HepG2 (cell line): Measurements from ENCODE around the gene RASGRF1. TPM values are rescaled to one million over a fixed set of nuclear protein-coding genes. Genes with fewer than 3 reads are reported as not detected.

ENCODE experiments used
- GPN1 ChIP-seq: sonication (generic); formaldehyde crosslinking; IDR thresholded peaks from 2 replicates; pipeline ENCODE4 v1.5.1; 2020; ENCODE audit warnings: missing genetic modification reagents, borderline replicate concordance
- KLF6 ChIP-seq: IDR thresholded peaks from 2 replicates; pipeline ENCODE4 v1.8.0; 2016; ENCODE audit warnings: missing biosample characterization, missing genetic modification reagents
- MEIS2 ChIP-seq: sonication (generic); formaldehyde crosslinking; IDR thresholded peaks from 2 replicates; pipeline ENCODE4 v1.9.0; 2021; ENCODE audit warnings: mild to moderate bottlenecking, missing genetic modification reagents
- THAP11 ChIP-seq: IDR thresholded peaks from 2 replicates; pipeline ENCODE4 v1.6.1; 2016; ENCODE audit warnings: missing biosample characterization, missing genetic modification reagents
- ZFP41 ChIP-seq: sonication (generic); formaldehyde crosslinking; IDR thresholded peaks from 2 replicates; pipeline ENCODE4 v1.4.0; 2020; ENCODE audit warnings: mild to moderate bottlenecking, missing genetic modification reagents, borderline replicate concordance
- ZKSCAN8 ChIP-seq: IDR thresholded peaks from 2 replicates; pipeline ENCODE4 v1.6.1; 2016; ENCODE audit warnings: borderline replicate concordance, missing genetic modification reagents, missing compliant biosample characterization
- ZNF124 ChIP-seq: sonication (generic); formaldehyde crosslinking; IDR thresholded peaks from 2 replicates; pipeline ENCODE4 v1.4.0; 2020; ENCODE audit warnings: missing genetic modification reagents
- ZNF136 ChIP-seq: sonication (generic); formaldehyde crosslinking; IDR thresholded peaks from 2 replicates; pipeline ENCODE4 v1.8.1; 2022; ENCODE audit warnings: low read depth, mild to moderate bottlenecking, moderate library complexity, missing genetic modification reagents
- ZNF143 ChIP-seq: sonication (generic); formaldehyde crosslinking; IDR thresholded peaks from 2 replicates; pipeline ENCODE4 v1.4.0; 2020; ENCODE audit warnings: missing genetic modification reagents
- ZNF205 ChIP-seq: IDR thresholded peaks from 2 replicates; pipeline ENCODE4 v1.6.1; 2018; ENCODE audit warnings: missing biosample characterization, missing genetic modification reagents
- ZNF382 ChIP-seq: sonication (generic); formaldehyde crosslinking; IDR thresholded peaks from 2 replicates; pipeline ENCODE4 v1.5.0; 2020; ENCODE audit warnings: missing genetic modification reagents, mild to moderate bottlenecking, borderline replicate concordance
- ZNF619 ChIP-seq: sonication (generic); formaldehyde crosslinking; IDR thresholded peaks from 2 replicates; pipeline ENCODE4 v1.4.0; 2020; ENCODE audit warnings: mild to moderate bottlenecking, missing genetic modification reagents
- ZNF629 ChIP-seq: sonication (generic); formaldehyde crosslinking; conservative IDR thresholded peaks from 2 replicates; pipeline ENCODE4 v1.5.0; 2020; ENCODE audit warnings: missing genetic modification reagents
- polyA plus RNA-seq, 8 experiments: library from polyadenylated mRNA; depleted of rRNA in 3 of 8; stranded (reverse) in 7 of 8; unstranded in 1 of 8; fragments of >200 nt; fragmentation: Illumina TruSeq in 4 of 8; extraction: Trizol in 4 of 8; gene quantifications; 2 replicates each; pipeline versions ENCODE4 v1.2.1 to v1.2.3, GENCODE V29; 2011 to 2016; ENCODE audit warnings: low read depth in 4 of 8, missing spikeins in 1 of 8, mixed read lengths in 1 of 8; ENCODE audit not compliant: insufficient read depth in 1 of 8
- total RNA-seq, 5 experiments: library from RNA; depleted of rRNA; stranded (reverse); fragments of >200 nt; fragmentation: Illumina TruSeq; extraction: Trizol; gene quantifications; 2 replicates each; pipeline ENCODE4 v1.2.3, GENCODE V29; 2016; ENCODE audit warnings: low read depth in 1 of 5
- TF ChIP-seq, protein P1 (sequence below): sonication (generic); formaldehyde crosslinking; IDR thresholded peaks from 2 replicates; pipeline ENCODE4 v1.4.0; 2020; ENCODE audit warnings: missing genetic modification reagents
- TF ChIP-seq, protein P2 (sequence below): sonication (generic); formaldehyde crosslinking; IDR thresholded peaks from 2 replicates; pipeline ENCODE4 v1.5.0; 2020; ENCODE audit warnings: mild to moderate bottlenecking, missing genetic modification reagents
- TF ChIP-seq, protein P3 (sequence below): conservative IDR thresholded peaks from 2 replicates; pipeline ENCODE4 v1.6.1; 2018; ENCODE audit warnings: missing genetic modification reagents
- TF ChIP-seq, protein P4 (sequence below): sonication (generic); formaldehyde crosslinking; IDR thresholded peaks from 2 replicates; pipeline ENCODE4 v1.4.0; 2020; ENCODE audit warnings: missing genetic modification reagents, borderline replicate concordance
- TF ChIP-seq, protein P5 (sequence below): IDR thresholded peaks from 2 replicates; pipeline ENCODE4 v1.6.1; 2016; ENCODE audit warnings: low read depth, borderline replicate concordance

RASGRF1 gene
- total and polyA plus RNA-seq, 2 of the 13 experiments (the other 11 are each of a cell fraction or from before 2014, with no cell fraction given), result 0.55 to 3.0 TPM

DNA sequence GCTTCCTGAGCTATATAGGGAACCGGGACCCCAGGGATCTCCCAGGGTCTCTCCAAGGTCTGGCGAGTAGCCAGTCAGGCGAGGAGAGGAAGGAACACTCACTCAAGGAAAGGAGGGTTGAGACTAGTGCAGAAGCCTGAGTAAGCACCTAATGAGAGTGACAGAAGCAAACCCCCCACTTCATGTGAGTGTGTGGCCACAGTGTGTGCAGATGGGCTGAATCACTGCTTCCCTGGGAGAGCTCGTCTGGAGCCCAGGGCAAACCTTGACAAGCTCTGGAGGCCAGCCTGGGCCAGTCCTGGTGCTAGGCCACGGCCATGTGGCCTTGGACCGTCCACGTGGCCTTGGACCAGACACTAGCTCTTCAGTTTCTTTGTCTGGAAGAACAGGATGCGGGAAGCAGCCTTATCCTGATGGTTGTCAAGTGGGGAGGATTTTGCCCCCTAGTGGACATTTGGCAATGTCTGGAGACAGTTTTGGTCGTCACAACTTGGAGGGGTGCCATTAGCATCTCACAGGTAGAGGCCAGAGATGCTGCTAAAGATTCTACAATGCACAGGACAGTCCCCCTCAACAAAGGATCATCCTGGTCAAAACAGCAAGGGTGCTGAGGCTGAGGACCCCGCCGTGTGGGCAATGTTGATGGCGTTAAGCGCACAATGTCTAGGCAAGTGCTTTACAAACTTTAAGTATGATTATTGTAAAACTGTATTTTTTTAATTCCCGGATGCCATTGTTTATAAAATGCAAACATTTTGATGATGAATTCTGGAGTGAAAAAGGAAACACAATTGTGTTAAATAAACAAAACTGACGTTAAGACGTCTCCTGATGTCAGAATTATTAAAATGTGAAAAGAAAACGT, 110.9 kb downstream of the RASGRF1 start (continued):
- TF ChIP-seq, protein P1, sequence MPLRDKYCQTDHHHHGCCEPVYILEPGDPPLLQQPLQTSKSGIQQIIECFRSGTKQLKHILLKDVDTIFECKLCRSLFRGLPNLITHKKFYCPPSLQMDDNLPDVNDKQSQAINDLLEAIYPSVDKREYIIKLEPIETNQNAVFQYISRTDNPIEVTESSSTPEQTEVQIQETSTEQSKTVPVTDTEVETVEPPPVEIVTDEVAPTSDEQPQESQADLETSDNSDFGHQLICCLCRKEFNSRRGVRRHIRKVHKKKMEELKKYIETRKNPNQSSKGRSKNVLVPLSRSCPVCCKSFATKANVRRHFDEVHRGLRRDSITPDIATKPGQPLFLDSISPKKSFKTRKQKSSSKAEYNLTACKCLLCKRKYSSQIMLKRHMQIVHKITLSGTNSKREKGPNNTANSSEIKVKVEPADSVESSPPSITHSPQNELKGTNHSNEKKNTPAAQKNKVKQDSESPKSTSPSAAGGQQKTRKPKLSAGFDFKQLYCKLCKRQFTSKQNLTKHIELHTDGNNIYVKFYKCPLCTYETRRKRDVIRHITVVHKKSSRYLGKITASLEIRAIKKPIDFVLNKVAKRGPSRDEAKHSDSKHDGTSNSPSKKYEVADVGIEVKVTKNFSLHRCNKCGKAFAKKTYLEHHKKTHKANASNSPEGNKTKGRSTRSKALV (CRISPR knock-in tag), result 0 out of 2 replicates have a peak, but pooled peaks have one; percentile 36
- TF ChIP-seq GPN1 (no peak), ZNF136 (CRISPR knock-in tag) (0 out of 2 replicates have a peak, but pooled peaks have one; percentile 48), ZNF382 (CRISPR knock-in tag) (no peak), ZFP41 (CRISPR knock-in tag) (peak; percentile 90; the same call in 1 of the 2 replicates), ZNF143 (CRISPR knock-in tag) (0 out of 2 replicates have a peak, but pooled peaks have one; percentile 33), ZNF124 (peak; percentile 46; the same call in 1 of the 2 replicates), ZNF205 (CRISPR knock-in tag) (0 out of 2 replicates have a peak, but pooled peaks have one; percentile 32), ZNF629 (peak; percentile 27; the same call in 1 of the 2 replicates), MEIS2 (CRISPR knock-in tag) (peak; percentile 77; the same call in 1 of the 2 replicates), KLF6 (CRISPR knock-in tag) (peak; percentile 96), ZNF619 (CRISPR knock-in tag) (0 out of 2 replicates have a peak, but pooled peaks have one; percentile 64), ZKSCAN8 (CRISPR knock-in tag) (no peak), THAP11 (peak; percentile 79)
- TF ChIP-seq, protein P2, sequence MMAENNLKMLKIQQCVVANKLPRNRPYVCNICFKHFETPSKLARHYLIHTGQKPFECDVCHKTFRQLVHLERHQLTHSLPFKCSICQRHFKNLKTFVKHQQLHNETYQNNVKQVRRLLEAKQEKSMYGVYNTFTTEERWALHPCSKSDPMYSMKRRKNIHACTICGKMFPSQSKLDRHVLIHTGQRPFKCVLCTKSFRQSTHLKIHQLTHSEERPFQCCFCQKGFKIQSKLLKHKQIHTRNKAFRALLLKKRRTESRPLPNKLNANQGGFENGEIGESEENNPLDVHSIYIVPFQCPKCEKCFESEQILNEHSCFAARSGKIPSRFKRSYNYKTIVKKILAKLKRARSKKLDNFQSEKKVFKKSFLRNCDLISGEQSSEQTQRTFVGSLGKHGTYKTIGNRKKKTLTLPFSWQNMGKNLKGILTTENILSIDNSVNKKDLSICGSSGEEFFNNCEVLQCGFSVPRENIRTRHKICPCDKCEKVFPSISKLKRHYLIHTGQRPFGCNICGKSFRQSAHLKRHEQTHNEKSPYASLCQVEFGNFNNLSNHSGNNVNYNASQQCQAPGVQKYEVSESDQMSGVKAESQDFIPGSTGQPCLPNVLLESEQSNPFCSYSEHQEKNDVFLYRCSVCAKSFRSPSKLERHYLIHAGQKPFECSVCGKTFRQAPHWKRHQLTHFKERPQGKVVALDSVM (CRISPR knock-in tag), result no peak
- TF ChIP-seq, protein P3, sequence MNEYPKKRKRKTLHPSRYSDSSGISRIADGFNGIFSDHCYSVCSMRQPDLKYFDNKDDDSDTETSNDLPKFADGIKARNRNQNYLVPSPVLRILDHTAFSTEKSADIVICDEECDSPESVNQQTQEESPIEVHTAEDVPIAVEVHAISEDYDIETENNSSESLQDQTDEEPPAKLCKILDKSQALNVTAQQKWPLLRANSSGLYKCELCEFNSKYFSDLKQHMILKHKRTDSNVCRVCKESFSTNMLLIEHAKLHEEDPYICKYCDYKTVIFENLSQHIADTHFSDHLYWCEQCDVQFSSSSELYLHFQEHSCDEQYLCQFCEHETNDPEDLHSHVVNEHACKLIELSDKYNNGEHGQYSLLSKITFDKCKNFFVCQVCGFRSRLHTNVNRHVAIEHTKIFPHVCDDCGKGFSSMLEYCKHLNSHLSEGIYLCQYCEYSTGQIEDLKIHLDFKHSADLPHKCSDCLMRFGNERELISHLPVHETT, result no peak
- TF ChIP-seq, protein P4, sequence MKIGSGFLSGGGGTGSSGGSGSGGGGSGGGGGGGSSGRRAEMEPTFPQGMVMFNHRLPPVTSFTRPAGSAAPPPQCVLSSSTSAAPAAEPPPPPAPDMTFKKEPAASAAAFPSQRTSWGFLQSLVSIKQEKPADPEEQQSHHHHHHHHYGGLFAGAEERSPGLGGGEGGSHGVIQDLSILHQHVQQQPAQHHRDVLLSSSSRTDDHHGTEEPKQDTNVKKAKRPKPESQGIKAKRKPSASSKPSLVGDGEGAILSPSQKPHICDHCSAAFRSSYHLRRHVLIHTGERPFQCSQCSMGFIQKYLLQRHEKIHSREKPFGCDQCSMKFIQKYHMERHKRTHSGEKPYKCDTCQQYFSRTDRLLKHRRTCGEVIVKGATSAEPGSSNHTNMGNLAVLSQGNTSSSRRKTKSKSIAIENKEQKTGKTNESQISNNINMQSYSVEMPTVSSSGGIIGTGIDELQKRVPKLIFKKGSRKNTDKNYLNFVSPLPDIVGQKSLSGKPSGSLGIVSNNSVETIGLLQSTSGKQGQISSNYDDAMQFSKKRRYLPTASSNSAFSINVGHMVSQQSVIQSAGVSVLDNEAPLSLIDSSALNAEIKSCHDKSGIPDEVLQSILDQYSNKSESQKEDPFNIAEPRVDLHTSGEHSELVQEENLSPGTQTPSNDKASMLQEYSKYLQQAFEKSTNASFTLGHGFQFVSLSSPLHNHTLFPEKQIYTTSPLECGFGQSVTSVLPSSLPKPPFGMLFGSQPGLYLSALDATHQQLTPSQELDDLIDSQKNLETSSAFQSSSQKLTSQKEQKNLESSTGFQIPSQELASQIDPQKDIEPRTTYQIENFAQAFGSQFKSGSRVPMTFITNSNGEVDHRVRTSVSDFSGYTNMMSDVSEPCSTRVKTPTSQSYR, result peak; percentile 60; the same call in 1 of the 2 replicates
- TF ChIP-seq, protein P5, sequence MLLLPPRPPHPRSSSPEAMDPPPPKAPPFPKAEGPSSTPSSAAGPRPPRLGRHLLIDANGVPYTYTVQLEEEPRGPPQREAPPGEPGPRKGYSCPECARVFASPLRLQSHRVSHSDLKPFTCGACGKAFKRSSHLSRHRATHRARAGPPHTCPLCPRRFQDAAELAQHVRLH (CRISPR knock-in tag), result peak; percentile 54; the same call in 1 of the 2 replicates
